GM19438 (cell line): Measurements from ENCODE around the gene MYCBPAP.

ENCODE experiments used
- ATAC-seq: cut with Tn5 transposase; IDR thresholded peaks from one replicate; pipeline ENCODE4 v1.9.1; 2021; ENCODE audit warnings: low read depth; ENCODE audit not compliant: unreplicated experiment

Gene MYCBPAP

GRCh38 chr17:50514936-50515702 is 6.9 kb downstream of the MYCBPAP start:
- no peak for ATAC-seq

DNA sequence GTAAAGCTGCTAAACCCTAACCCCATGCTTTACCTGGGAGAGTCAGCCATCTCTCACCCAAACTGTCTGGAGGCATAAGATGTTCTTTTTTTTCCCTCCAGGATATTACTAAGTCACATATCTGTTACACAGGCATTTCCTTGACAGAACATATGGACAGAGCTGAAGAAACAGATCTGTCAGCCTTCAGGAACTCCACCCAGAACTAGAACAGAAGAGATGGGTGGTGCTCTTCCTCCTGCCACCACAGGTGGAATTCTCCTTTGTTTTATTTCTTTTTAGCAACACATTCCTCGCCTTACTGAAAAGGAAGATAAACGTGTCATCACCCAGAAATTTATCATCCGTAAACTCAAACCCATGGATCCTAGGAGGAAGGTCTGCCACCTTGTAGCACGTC is 8.8 kb downstream of the MYCBPAP start:
- ATAC-seq: no peak

GRCh38 chr17:50517504-50518383 is 9.5 kb downstream of the MYCBPAP start:
- ATAC-seq: no peak

DNA sequence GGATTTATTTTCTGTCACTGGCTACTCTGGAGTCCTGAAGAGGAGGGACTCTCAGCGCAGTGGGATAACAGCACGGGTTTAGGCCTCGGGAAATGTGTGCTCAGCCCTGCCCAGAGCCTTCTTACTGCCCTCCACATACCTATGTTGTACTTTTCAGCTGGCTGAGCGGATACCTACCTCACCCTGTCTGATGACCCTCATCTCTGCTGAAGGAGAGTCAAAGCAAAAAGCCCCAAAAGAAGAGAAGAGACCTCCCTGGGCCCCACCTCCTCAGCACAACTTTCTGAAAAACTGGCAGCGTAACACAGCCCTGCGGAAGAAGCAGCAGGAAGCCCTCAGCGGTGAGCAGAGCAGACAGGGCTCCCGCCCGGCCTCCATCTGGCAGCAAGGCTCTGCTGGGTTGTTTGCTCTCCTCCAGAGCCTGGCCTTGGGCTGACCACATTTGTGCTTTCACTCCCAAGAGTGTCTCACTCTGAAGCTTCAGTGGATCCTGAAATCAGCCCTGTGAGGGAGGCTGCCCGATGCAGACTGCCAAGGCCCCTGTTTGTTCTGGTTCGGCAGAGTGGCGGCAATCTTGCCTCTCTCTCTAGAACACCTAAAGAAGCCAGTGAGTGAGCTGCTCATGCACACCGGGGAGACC is 10.3 kb downstream of the MYCBPAP start:
- no peak for ATAC-seq

DNA sequence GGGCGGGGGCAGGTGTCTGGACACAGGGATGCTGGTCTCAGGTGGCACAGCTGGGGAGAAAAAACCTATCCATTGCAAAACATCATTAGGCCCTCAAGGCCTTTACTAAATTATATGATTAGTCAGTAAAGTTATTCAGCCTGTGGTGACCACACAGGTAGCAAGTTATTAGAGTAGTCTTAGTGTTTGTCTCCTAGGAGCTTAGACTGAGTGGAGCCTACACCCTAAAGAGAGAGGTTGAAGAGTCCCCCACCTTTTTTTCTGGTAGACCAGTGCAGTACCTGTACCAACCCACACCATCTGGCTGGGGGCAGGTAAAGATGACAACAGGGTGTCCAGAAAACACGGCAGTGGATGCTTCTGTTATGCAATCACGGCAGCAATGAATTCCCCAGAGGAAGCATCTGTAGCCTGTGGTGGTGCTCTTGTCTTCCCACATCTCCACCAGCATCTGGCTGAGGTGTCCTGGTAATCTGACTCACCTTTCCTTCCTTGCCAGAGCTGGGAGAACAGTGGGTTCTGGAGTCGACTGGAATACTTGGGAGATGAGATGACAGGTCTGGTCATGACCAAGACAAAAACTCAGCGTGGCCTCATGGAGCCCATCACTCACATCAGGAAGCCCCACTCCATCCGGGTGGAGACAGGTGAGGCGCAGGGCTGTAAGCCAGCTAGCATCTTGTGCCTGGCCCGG is 11.0 kb downstream of the MYCBPAP start:
- no peak for ATAC-seq

- ATAC-seq: no peak
Measured at GRCh38 chr17:50520483-50520882, 12.2 kb downstream of the MYCBPAP start.

DNA sequence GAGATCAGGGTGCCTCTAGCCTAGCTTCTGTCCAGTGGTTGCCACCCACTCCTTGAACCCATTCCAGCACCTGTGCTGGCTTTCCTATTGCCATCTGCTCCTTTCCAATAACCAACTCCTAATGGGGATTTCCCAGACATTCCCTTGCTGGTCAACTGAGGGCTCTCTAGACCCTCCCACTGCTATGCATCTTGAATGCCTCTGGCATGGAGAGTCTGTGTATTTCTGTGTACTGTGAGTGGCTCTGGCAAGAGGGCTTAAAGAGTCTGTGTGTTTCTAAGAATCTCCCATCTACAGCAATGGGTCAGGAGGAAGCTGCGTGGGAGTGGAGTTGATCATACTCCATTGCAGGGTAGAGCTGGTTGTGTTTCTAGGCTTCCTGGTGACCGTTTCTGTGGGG is 13.3 kb downstream of the MYCBPAP start:
- ATAC-seq: no peak

DNA sequence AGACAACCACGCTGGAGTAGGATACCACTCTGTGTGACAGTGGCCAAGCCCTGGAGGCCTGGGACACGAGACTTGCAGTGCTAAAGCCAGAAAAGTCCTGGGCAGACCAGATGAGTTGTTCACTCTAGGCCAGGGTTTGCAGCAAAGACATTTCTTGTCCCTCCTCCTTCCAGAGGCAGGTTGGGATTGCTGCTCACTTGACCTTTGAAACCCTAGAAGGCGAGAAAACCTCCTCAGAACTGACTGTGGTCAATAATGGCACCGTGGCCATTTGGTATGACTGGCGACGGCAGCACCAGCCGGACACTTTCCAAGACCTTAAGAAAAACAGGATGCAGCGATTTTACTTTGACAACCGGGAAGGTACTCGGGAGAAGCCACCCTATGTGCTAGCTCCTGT is 14.5 kb downstream of the MYCBPAP start:
- ATAC-seq: no peak

DNA sequence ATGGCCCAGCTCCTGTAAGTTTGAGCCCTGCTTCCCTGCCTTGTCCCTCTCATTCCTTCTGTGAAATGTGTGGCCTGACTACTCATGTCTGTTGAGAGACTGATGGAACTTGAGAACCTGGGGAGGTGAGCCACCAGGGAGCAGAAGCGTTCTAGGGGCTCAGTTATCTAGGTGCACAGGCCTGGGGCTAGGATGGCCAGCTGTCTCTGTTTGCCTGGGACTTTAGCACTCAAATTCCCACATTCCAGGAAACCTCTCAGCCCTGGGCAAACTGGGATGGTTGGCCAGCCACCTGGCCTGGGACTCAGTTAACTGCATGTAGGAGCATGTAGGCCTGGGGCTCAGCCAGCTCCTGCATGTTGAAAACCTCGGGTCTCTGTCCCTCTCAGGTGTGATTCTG is 15.0 kb downstream of the MYCBPAP start:
- no peak for ATAC-seq

DNA sequence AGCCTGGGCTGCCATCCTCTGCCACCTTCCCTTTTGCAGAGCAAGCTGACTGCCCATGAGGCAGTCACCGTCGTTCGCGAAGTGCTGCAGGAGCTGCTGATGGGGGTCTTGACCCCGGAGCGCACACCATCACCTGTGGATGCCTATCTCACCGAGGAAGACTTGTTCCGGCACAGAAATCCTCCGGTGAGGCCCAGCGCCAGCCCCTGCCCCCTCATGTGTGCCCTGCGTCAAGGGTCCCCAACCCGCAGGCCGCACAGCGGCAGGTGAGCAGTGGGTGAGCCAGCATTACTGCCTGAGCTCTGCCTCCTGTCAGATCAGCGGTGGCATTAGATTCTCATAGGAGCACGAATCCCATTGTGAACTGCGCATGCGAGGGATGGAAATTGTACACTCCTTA is 16.6 kb downstream of the MYCBPAP start:
- no peak for ATAC-seq

GRCh38 chr17:50527155-50527762 is 19.0 kb downstream of the MYCBPAP start:
- ATAC-seq: no peak

GRCh38 chr17:50527949-50528474 is 19.8 kb downstream of the MYCBPAP start:
- no peak for ATAC-seq

GRCh38 chr17:50529849-50530248 is 21.6 kb downstream of the MYCBPAP start:
- ATAC-seq: no peak

DNA sequence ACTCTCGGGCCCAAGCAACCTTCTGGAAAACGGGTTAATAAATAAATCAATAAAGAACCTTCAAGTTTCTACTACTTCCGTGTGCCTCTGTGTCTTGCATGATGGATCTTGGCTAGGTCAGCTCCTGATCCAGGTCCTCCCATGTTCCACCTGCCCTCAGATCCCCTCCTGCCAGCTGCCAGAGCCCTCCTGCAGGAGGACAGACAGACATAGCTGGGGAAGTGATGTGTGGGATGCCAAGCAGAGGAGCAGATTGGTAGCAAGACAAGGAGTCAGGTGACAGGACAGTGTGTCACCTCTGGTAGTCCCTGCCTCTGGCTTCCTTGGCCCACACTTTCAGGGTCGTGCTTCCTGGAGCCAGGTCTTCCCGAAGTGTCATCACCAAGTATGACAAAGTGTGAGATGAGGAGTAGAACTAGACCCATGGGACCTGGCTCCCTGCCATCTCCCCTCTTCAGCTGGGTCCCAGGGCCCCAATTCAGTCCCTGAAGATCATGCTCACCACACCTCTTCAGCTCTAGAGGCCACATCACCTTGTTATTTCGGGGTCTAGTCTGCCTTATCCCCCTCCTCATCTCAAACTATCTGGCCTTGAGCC is 23.3 kb downstream of the MYCBPAP start:
- no peak for ATAC-seq

DNA sequence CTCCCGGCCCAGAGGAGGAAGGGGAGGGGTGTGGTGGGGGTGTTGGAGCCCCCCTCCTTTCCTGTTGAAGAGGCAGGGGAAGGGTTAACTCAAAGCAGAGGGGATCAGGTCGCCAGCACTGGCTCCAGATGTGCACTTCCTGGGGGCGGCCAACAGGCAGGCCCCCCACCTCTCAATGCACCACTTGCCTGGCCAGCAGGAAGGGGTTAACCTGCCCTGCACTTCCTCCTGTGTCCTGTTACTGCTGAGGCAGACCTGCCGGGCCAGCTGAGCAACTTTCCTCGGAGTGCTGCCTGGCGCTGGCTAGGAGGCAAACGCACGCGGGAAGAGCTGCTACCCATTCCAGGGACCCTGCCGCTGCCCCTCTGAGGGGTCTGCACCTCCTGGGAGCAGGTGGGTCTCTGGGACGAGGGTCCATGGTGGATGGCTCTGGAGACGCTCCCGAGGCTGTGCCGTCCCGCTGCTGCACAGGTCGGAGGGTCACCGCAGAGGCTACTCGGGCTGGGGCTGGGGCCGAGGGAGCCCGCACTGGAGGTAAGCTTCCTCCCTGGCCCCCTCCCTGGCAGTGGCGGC is 24.3 kb downstream of the MYCBPAP start, which contains the start of gene EPN3:
Gene EPN3, plus strand, starts transcription at position 284 of the 573 bp plus-strand sequence. CDS start 3,822 bp downstream, outside the sequence.
- ATAC-seq: no peak

DNA sequence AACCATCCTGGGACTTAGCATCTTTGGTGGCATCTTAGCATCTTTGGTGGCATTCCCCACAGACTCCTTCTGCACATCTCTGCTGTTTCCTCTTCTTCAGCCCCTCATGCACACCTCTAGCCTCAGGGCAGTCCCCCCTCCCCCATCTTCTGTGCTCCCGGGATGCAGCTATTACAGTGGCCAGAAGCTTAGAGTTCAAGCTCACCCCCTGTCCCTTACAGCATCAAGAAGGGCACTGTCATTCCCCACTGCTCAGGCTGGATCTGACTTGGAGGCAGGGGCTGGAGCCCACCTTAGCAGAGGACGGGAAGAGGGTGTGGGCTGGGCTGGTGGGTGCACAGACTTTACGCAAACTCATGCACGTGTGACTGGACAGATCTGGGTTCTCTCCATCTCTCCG is 24.9 kb downstream of the MYCBPAP start:
- no peak for ATAC-seq

DNA sequence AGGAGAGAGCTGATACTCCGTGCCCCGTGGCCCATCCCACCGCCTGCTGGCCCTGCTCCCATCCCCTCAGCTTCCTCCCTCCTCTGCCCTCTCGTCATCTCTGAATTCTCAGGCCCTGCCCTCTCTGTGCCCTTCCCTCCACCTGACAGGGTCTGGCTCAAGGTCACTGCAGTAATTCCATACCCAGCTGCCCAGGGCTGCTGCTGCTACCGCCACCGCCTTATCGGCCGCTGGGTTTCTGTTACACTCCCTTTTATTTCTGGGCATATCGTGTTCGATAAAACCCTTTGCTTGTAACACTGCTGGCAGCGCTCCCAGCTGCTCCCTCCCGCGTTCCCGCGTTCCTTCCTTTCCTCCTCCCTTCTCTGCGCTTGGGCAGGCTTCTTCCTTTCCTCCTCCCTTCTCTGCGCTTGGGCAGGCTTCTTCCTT is 25.5 kb downstream of the MYCBPAP start:
- ATAC-seq: no peak

- ATAC-seq: no peak
Measured at GRCh38 chr17:50534222-50534978, 26.2 kb downstream of the MYCBPAP start.

DNA sequence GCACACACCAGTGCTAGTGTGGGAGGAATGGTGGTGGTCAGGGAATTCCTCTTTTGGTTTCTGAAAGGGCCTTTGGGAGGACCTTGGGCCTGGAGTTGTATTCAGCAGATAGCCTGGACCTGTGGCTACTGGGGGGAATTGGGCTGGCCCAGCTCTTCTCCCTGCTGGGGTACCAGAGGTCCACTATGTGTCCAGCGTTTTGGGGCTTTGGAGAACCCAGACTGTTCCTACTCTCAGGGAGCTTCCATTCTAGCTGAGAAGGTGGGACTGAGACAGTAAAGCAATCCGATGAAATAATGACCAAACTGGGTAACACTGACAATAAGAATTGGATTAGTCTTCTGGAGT is 26.7 kb downstream of the MYCBPAP start:
- ATAC-seq: no peak
